Measurements from ENCODE around the gene SRP9.
A peak's percentile ranks its signal among the peaks of the same experiment; 100 is the strongest.
"Not testable (repeated sequence)": the region's sequence is repeated elsewhere in the genome, so short reads cannot be mapped to it uniquely, and the experiment has no call there.

The SRP9 gene

DNA sequence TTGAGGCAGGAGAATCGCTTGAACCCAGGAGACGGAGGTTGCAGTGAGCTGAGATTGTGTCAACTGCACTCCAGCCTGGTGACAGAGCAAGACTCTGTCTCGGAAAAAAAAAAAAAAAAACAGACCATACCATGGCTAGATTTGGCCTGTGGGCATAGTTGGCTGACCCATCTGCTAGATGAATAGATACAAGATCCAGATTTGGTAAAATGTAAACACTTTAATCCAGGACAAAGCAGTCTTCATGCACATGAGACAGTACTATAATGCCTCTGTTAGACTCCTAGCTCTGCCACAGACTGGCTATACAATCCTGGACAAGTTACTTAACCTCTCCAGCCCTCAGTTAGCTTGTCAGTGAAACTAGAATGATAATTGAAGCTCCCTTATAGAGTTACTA is 27.9 kb upstream of the SRP9 start:
- Mint-ChIP-seq H3K9me3 (no peaks in the 10 kb centered on the region), H3K27ac (no peak overlapping the region), H3K36me3 (no peaks in the 10 kb centered on the region), H3K4me1 (no peaks in the 10 kb centered on the region), H3K27me3 (no peaks in the 10 kb centered on the region), H3K4me3 (no peak overlapping the region)
- no peak for ATAC-seq

GRCh38 chr1:225750420-225750819 is 27.2 kb upstream of the SRP9 start:
- no peak for ATAC-seq
- H3K27ac Mint-ChIP-seq, result no peak overlapping the region
- no peak overlapping the region for H3K4me3 Mint-ChIP-seq
- no peaks in the 10 kb centered on the region for H3K36me3 Mint-ChIP-seq
- H3K27me3 Mint-ChIP-seq, result no peaks in the 10 kb centered on the region
- no peaks in the 10 kb centered on the region for H3K9me3 Mint-ChIP-seq
- no peaks in the 10 kb centered on the region for H3K4me1 Mint-ChIP-seq

- no peak for ATAC-seq
- no peaks in the 10 kb centered on the region for H3K27me3 Mint-ChIP-seq
- no peak overlapping the region for H3K4me3 Mint-ChIP-seq
- H3K27ac Mint-ChIP-seq, result no peak overlapping the region
- H3K4me1 Mint-ChIP-seq, result no peaks in the 10 kb centered on the region
- no peaks in the 10 kb centered on the region for H3K36me3 Mint-ChIP-seq
- no peaks in the 10 kb centered on the region for H3K9me3 Mint-ChIP-seq
These were observed 26.5 kb upstream of the SRP9 start for GRCh38 chr1:225750875-225751824.

DNA sequence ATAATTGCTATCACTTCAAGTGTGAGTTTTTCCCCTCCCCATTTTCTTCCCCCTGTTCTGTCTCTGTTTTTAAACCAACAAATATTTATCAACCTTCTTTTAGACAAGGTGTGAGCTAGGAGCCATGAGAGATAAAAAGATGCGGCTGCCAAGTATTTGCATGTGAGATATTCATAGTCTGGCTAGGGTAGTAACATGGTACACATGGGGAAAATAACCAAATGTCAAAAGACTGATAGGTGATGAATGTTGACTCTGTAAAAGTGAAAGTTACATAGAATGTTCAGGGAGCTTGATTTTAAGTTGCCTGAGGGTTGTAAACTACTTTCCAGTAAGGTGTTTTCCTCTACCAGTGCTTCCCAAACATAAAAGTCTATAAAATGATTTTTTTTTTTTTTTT is 25.4 kb upstream of the SRP9 start:
- H3K4me3 Mint-ChIP-seq, result no peak overlapping the region
- no peak overlapping the region for H3K27ac Mint-ChIP-seq
- no peaks in the 10 kb centered on the region for H3K4me1 Mint-ChIP-seq
- H3K9me3 Mint-ChIP-seq, result no peaks in the 10 kb centered on the region
- no peaks in the 10 kb centered on the region for H3K27me3 Mint-ChIP-seq
- H3K36me3 Mint-ChIP-seq, result no peaks in the 10 kb centered on the region
- ATAC-seq, result no peak

DNA sequence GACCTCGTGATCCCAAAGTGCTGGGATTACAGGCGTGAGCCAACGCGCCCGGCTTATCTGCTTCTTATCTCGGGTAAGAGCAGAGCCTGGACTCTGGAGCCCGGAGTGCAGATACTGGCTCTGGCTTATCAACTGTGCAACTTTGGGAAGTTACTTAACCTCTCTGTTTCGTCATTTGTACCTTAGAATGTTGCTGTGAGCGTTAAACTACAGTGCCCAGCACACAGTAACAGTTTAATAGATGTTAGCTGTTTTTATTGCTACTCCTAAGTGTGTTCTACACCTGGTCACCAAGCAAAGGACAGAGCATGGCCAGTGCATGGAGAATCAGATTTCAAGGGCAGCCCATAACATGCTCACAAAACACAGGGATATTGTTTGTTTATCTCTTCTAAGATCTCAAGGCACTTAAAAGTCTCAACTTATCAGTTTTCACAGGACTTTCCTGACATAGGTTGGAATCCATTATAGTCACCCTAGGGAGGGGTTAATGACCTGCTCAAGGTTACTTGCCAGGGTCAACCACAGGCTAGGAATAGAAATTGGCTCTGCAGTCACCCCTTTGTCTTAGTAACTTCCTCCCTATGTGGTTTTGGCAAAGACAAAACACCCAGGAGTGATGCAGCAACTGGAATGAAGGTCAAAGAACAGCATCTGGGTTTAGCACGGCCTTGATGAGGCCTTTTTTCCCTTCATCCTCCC is 22.5 kb upstream of the SRP9 start:
- H3K9me3 Mint-ChIP-seq, result no peaks in the 10 kb centered on the region
- no peak overlapping the region for H3K4me3 Mint-ChIP-seq
- no peak overlapping the region for H3K27ac Mint-ChIP-seq
- ATAC-seq, result no peak
- H3K4me1 Mint-ChIP-seq, result no peaks in the 10 kb centered on the region
- no peaks in the 10 kb centered on the region for H3K36me3 Mint-ChIP-seq
- no peaks in the 10 kb centered on the region for H3K27me3 Mint-ChIP-seq

GRCh38 chr1:225755671-225756319 is 21.8 kb upstream of the SRP9 start:
- ATAC-seq, result no peak
- H3K9me3 Mint-ChIP-seq, result no peaks in the 10 kb centered on the region
- H3K4me3 Mint-ChIP-seq, result no peak overlapping the region
- no peaks in the 10 kb centered on the region for H3K36me3 Mint-ChIP-seq
- no peaks in the 10 kb centered on the region for H3K4me1 Mint-ChIP-seq
- H3K27me3 Mint-ChIP-seq, result peaks cover 3% of the 10 kb centered on the region
- H3K27ac Mint-ChIP-seq, result no peak overlapping the region

DNA sequence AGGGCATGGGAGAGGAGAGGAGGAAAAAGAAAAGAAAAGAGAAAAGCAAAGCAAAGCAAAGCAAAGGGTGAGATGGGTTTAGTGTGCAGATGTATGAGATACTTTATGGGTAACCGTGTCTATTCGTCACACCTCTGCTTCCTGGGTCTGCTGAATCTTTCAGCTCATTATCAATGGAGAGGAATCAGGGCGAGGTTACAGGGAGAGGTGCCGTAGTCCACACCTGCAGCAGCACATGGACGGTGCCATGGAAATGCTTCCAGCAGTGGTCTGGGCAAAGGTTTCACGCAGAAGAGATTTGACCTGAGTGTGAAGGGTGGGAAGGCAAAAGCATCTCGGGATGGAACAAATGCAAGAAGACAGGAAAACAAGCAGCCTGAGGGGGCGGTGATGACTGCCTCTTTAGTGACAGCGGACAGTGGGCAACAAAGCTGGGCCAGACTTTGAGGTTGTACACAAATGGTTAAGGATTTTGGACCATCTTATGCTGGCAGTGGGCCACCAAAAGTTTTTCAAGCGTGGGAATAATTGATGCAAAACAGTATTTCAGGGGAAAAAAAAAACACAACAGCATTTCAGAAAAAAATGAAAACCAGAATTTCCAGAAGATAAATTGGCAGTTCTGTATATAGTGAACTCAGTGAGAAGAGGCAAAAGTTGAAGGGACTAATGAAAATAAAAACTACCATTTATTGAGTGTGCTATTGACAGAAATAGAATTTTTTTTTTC is 19.5 kb upstream of the SRP9 start:
- no peak overlapping the region for H3K27ac Mint-ChIP-seq

GRCh38 chr1:225759972-225760371 is 17.7 kb upstream of the SRP9 start:
- peaks cover 12% of the 10 kb centered on the region for H3K4me1 Mint-ChIP-seq
- H3K9me3 Mint-ChIP-seq, H3K4me3 Mint-ChIP-seq, H3K27ac Mint-ChIP-seq, H3K36me3 Mint-ChIP-seq, ATAC-seq: not testable (repeated sequence)
- peaks cover 13% of the 10 kb centered on the region for H3K27me3 Mint-ChIP-seq

More for the DNA sequence above, 19.5 kb upstream of the SRP9 start:
- Mint-ChIP-seq H3K27me3 (peaks cover 13% of the 10 kb centered on the region), H3K36me3 (no peaks in the 10 kb centered on the region), H3K9me3 (no peaks in the 10 kb centered on the region), H3K4me3 (no peak overlapping the region), H3K4me1 (no peaks in the 10 kb centered on the region)
- no peak for ATAC-seq

DNA sequence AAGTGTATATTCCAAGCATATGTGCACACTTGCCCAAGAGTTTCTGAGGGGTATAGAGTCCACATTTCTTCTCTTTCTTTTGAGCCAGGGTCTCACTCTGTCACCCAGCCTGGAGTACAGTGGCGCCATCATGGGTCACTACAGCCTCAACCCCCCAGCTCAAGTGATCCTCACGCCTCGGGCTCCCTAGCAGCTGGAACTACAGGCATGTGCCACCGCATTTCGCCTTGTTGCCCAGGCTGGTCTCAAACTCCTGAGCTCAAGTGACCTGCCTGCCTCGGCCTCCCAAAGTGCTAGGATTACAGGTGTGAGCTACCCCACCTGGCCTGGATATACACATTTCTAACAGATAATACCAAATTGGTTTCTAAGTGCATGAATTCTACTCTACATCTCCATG is 17.1 kb upstream of the SRP9 start:
- Mint-ChIP-seq H3K27ac (no peak overlapping the region), H3K4me3 (no peak overlapping the region), H3K4me1 (peaks cover 17% of the 10 kb centered on the region), H3K9me3 (no peaks in the 10 kb centered on the region), H3K36me3 (no peaks in the 10 kb centered on the region), H3K27me3 (peaks cover 13% of the 10 kb centered on the region)
- no peak for ATAC-seq

- ATAC-seq, H3K9me3 Mint-ChIP-seq, H3K4me3 Mint-ChIP-seq, H3K36me3 Mint-ChIP-seq, H3K27ac Mint-ChIP-seq: not testable (repeated sequence)
- Mint-ChIP-seq H3K27me3 (peaks cover 13% of the 10 kb centered on the region), H3K4me1 (peaks cover 17% of the 10 kb centered on the region)
These were observed 16.2 kb upstream of the SRP9 start for GRCh38 chr1:225761395-225761794.

DNA sequence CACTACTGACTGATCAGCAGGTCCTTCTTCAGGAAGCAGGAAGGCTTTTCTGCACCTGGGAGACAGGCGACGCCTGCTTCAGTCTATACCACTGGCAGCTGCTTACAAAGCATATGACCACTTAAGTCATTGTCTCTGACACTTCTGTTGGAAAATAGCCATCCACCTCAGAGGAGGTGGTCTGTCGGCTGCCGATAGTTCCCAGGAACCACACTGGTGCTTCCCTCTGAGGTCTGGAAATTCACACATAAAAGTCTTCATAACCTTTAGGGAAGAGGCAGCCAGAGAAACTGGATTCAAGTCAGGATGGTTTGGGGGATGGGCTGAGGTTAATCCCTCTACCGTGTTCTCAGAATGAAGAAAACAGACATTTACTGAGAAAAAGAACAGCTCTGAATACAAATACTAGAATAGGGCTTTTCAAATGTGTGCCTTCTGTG is 15.6 kb upstream of the SRP9 start:
- Mint-ChIP-seq H3K36me3 (no peaks in the 10 kb centered on the region), H3K27me3 (peaks cover 13% of the 10 kb centered on the region), H3K9me3 (no peaks in the 10 kb centered on the region), H3K4me3 (no peak overlapping the region), H3K4me1 (peaks cover 17% of the 10 kb centered on the region), H3K27ac (no peak overlapping the region)
- ATAC-seq, result no peak

DNA sequence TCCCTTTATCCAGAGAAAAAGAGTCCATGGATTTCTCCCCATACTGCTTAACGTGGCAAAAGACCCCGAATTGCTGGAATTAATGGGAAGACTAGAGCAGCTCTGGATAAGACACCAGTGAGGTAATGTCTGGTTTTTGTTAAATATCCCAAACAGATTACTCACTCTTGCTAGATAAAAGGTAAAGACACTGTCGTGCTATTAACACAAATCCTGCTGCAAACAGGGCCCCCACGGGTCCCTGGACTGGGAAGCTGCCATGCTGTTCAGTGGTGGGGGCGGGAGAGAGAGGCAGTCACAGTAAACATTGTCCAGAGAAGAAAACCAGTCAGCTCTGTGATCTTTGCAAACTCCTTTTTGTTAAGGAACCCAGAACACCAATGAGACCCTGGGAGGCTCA is 15.2 kb upstream of the SRP9 start:
- Mint-ChIP-seq H3K4me3 (no peak overlapping the region), H3K36me3 (no peaks in the 10 kb centered on the region), H3K27me3 (peaks cover 13% of the 10 kb centered on the region), H3K4me1 (peaks cover 17% of the 10 kb centered on the region), H3K27ac (no peak overlapping the region), H3K9me3 (no peaks in the 10 kb centered on the region)
- ATAC-seq, result no peak

DNA sequence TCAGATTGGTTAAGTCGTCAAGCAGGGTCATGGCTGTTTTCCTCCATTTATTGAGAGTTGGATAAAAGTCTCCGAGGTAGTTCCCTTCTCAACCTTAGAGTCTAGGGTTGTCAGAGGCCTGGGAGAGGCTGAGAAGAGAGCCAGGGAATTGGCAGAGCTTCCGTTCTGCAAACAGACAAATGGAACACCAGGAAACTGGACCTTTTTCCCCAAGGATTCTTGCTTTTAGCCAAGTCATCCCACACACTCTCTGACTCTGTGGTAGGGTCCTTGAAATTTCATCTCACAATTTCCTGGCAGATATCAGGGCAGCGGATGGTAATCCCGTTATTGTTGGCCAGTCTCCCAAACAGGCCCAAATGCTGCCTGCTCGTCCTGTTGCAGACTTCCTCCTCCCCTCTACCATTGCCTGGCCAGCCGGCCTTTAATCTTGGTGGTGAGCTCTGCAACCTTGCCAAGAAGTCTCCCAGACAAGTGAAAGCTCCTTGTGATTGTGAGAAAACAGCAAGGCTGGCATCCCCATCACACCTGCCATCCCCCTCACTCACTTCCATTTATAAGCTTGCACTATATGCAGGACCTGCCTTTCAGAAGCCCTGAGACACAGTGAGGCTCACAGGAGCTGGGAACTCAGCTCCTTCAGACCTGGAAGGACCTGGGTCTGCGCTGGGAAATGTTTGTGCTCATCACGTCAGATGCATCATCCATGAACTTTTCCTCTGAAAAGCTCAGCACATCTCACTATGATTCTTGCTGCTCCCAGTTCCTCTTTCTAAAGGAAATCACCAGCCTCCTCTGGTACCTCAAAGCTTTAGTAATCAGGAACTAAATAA is 13.7 kb upstream of the SRP9 start:
- Mint-ChIP-seq H3K9me3 (no peaks in the 10 kb centered on the region), H3K27ac (no peak overlapping the region), H3K36me3 (no peaks in the 10 kb centered on the region), H3K27me3 (peaks cover 23% of the 10 kb centered on the region), H3K4me3 (no peak overlapping the region), H3K4me1 (peaks cover 17% of the 10 kb centered on the region)
- ATAC-seq, result peak; percentile 47

DNA sequence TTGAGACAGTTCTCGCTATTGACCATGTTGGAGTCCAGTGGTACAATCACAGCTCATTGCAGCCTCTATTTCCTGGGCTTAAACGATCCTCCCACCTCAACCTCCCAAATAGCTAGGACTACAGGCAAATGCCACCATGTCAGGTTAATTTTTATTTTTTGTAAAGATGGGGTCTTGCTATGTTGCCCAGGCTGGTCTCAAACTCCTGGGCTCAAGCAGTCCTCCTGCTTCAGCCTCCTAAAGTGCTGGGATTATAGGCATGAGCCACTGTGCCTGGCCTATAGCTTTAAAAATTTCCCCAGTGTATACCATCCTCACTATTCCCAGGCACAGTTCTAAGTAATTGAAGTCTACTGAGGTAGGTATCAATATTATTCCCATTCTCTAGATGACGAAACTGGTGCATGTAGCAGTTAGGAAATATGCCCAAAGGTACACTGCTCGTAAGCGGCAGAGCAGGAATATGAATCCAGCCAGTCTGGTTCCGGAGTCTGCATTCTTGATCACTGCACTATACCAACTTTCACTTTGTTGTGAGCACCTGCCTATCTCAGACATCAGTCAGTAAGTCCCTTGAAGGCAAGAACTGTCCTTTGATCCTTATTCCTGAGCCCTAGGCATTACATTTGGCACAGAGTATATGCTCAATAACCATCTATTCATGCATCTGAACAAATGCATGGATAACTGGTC is 11.5 kb upstream of the SRP9 start:
- Mint-ChIP-seq H3K4me1 (peaks cover 17% of the 10 kb centered on the region), H3K27ac (no peak overlapping the region), H3K27me3 (peaks cover 16% of the 10 kb centered on the region), H3K4me3 (no peak overlapping the region), H3K36me3 (no peaks in the 10 kb centered on the region), H3K9me3 (no peaks in the 10 kb centered on the region)
- no peak for ATAC-seq

All from stimulated activated memory B cell treated with anti-CD40 and anti-IgM and Interleukin-4, amounts not matched to agents 10 μg/mL and 1 μg/mL and 100 μg/mL, for 72 hours (primary cell).